Muscle of leg (tissue), 16 donors: Measurements from ENCODE around the gene SLC45A3. TPM values are rescaled to one million over a fixed set of nuclear protein-coding genes. Genes with fewer than 3 reads are reported as not detected.
"Not testable (repeated sequence)": the region's sequence is repeated elsewhere in the genome, so short reads cannot be mapped to it uniquely, and the experiment has no call there.

Source experiments
- DNase-seq: peaks from one replicate; pipeline ENCODE4 v3.0.0; 2013
- H3K27ac ChIP-seq: one replicate; pipeline ENCODE4 v1.5.1; 2013; ENCODE audit warnings: mild to moderate bottlenecking, low read length, control low read depth
- H3K27me3 ChIP-seq: one replicate; pipeline ENCODE4 v1.6.1; 2013; ENCODE audit warnings: low read length; ENCODE audit not compliant: control insufficient read depth, insufficient read depth
- H3K36me3 ChIP-seq: one replicate; pipeline ENCODE4 v1.6.1; 2013; ENCODE audit warnings: low read length; ENCODE audit not compliant: control insufficient read depth, insufficient read depth
- H3K4me1 ChIP-seq: one replicate; pipeline ENCODE4 v1.6.1; 2013; ENCODE audit warnings: low read length; ENCODE audit not compliant: control insufficient read depth, insufficient read depth
- H3K4me3 ChIP-seq: one replicate; pipeline ENCODE4 v1.5.1; 2013; ENCODE audit warnings: low read length, control low read depth
- H3K9me3 ChIP-seq: replicated peaks from 2 replicates; pipeline ENCODE4 v1.6.1; 2013; ENCODE audit warnings: low read depth, low read length; ENCODE audit not compliant: control insufficient read depth
- WGBS: methylation state at CpG from one replicate; pipeline ENCODE4 v1.1.5; 2013; ENCODE audit warnings: missing lambda C conversion rate; ENCODE audit not compliant: insufficient coverage; 5-methylcytosine and 5-hydroxymethylcytosine counted together
- long read RNA-seq, 11 donors: transcript quantifications; one replicate each; lab custom pipeline, GENCODE V29; 2026
- polyA plus RNA-seq, 8 donors: library from polyadenylated mRNA; unstranded; fragments of 120-200 nt; gene quantifications; one replicate each; pipeline versions ENCODE4 v1.2.1 to v1.2.3, GENCODE V29; 2013; ENCODE audit warnings: inconsistent platforms in 1 of 8, low replicate concordance in 1 of 8; ENCODE audit not compliant: insufficient read length in 8 of 8, insufficient read depth in 1 of 8
- total RNA-seq: library from RNA; stranded (reverse); fragments of 120-200 nt; gene quantifications from one replicate; pipeline ENCODE4 v1.2.4, GENCODE V29; 2013

Gene SLC45A3
- total RNA-seq (2.3 TPM), polyA plus RNA-seq (1 to 10 TPM; 2.0 to 3.8 (median 2.8) TPM)
- long read RNA-seq, donor 1, result 0 reads
- long read RNA-seq, donor 2, result 0 reads
- long read RNA-seq, donor 3, result 0 reads
- long read RNA-seq, donor 4, result 0 reads
- long read RNA-seq, donor 5, result 0 reads
- long read RNA-seq, donor 6, result 0 reads
- long read RNA-seq, donor 7, result 0 reads
- long read RNA-seq, donor 8, partial matches to known transcripts, result 0 of 1 reads
- long read RNA-seq, donor 8, other reads (novel, unspliced or antisense), result 0 of 1 reads
- long read RNA-seq, donor 9, result 0 reads
- long read RNA-seq, donor 10, result 0 reads
- long read RNA-seq, donor 11, result 0 reads

- Histone ChIP-seq H3K36me3 (no peaks in the 10 kb centered on the region), H3K27ac (no peak within 1 kb of the TSS), H3K27me3 (peaks cover 7% of the 10 kb centered on the region), H3K9me3 (no peaks in the 10 kb centered on the region), H3K4me3 (peak within 1 kb of the TSS; percentile 39), H3K4me1 (peaks cover 16% of the 10 kb centered on the region)
- DNase-seq, result no peak
- under 1% methylated on average over 64 of the region's 86 CpGs for WGBS
These were observed at the start of gene SLC45A3 for GRCh38 chr1:205680073-205680851. Gene SLC45A3, minus strand, starts transcription at chr1:205680509. Its CDS starts 15,853 bp downstream, at chr1:205664656.

- Histone ChIP-seq H3K4me1 (no peaks in the 10 kb centered on the region), H3K27me3 (no peaks in the 10 kb centered on the region), H3K27ac (no peak overlapping the region), H3K9me3 (no peaks in the 10 kb centered on the region), H3K4me3 (no peak overlapping the region), H3K36me3 (peaks cover 16% of the 10 kb centered on the region)
- DNase-seq, result no peak
- WGBS, result 60% methylated on average over 1 of the region's 4 CpGs
These were observed 46.4 kb upstream of the SLC45A3 start for GRCh38 chr1:205726619-205727125.

GRCh38 chr1:205725514-205725913 is 45.2 kb upstream of the SLC45A3 start:
- DNase-seq, result no peak
- no CpG with 5 or more reads among the region's 1 CpG for WGBS
- H3K9me3 ChIP-seq, result no peaks in the 10 kb centered on the region
- peaks cover 18% of the 10 kb centered on the region for H3K36me3 ChIP-seq
- H3K27me3 ChIP-seq, result no peaks in the 10 kb centered on the region
- no peaks in the 10 kb centered on the region for H3K4me1 ChIP-seq
- no peak overlapping the region for H3K4me3 ChIP-seq
- no peak overlapping the region for H3K27ac ChIP-seq

- not testable (repeated sequence) for DNase-seq, H3K27ac ChIP-seq, H3K27me3 ChIP-seq, H3K4me3 ChIP-seq, H3K4me1 ChIP-seq, H3K9me3 ChIP-seq
- 100% methylated on average over 2 of the region's 2 CpGs for WGBS
- H3K36me3 ChIP-seq, result peaks cover 32% of the 10 kb centered on the region
These were observed 40.4 kb upstream of the SLC45A3 start for GRCh38 chr1:205720740-205721139.

- Histone ChIP-seq H3K9me3 (no peaks in the 10 kb centered on the region), H3K27me3 (no peaks in the 10 kb centered on the region), H3K4me1 (no peaks in the 10 kb centered on the region), H3K36me3 (peaks cover 36% of the 10 kb centered on the region), H3K27ac (no peak overlapping the region), H3K4me3 (no peak overlapping the region)
- no peak for DNase-seq
These were observed 39.5 kb upstream of the SLC45A3 start for GRCh38 chr1:205719762-205720161.

GRCh38 chr1:205719015-205719414 is 38.7 kb upstream of the SLC45A3 start:
- no peak for DNase-seq
- Histone ChIP-seq H3K9me3 (no peaks in the 10 kb centered on the region), H3K27ac (no peak overlapping the region), H3K27me3 (no peaks in the 10 kb centered on the region), H3K36me3 (peaks cover 42% of the 10 kb centered on the region), H3K4me3 (no peak overlapping the region), H3K4me1 (no peaks in the 10 kb centered on the region)
- WGBS, result no CpG with 5 or more reads among the region's 3 CpGs

GRCh38 chr1:205716371-205717132 is 36.2 kb upstream of the SLC45A3 start:
- H3K27ac ChIP-seq, result no peak overlapping the region
- no peaks in the 10 kb centered on the region for H3K4me1 ChIP-seq
- H3K4me3 ChIP-seq, result no peak overlapping the region
- peaks cover 32% of the 10 kb centered on the region for H3K36me3 ChIP-seq
- DNase-seq, result no peak
- no peaks in the 10 kb centered on the region for H3K9me3 ChIP-seq
- no peaks in the 10 kb centered on the region for H3K27me3 ChIP-seq
- 90% methylated on average over 2 of the region's 7 CpGs for WGBS

- H3K4me3 ChIP-seq, result no peak overlapping the region
- 100% methylated on average over 1 of the region's 5 CpGs for WGBS
- peaks cover 33% of the 10 kb centered on the region for H3K36me3 ChIP-seq
- no peak for DNase-seq
- no peak overlapping the region for H3K27ac ChIP-seq
- no peaks in the 10 kb centered on the region for H3K27me3 ChIP-seq
- no peaks in the 10 kb centered on the region for H3K4me1 ChIP-seq
- no peaks in the 10 kb centered on the region for H3K9me3 ChIP-seq
These were observed 35.3 kb upstream of the SLC45A3 start for GRCh38 chr1:205715628-205716027.

- H3K36me3 ChIP-seq, result peaks cover 28% of the 10 kb centered on the region
These were observed 34.6 kb upstream of the SLC45A3 start for GRCh38 chr1:205714906-205715246.

More at GRCh38 chr1:205714906-205715246, 34.6 kb upstream of the SLC45A3 start:
- 69% methylated on average over 3 of the region's 4 CpGs for WGBS
- H3K4me3 ChIP-seq, result no peak overlapping the region
- no peak for DNase-seq
- no peaks in the 10 kb centered on the region for H3K4me1 ChIP-seq
- H3K27me3 ChIP-seq, result no peaks in the 10 kb centered on the region
- H3K27ac ChIP-seq, result no peak overlapping the region
- H3K9me3 ChIP-seq, result no peaks in the 10 kb centered on the region
